HEK293 (cell line): ENCODE results near the gene OR6C4.
"Not testable (repeated sequence)": the region's sequence is repeated elsewhere in the genome, so short reads cannot be mapped to it uniquely, and the experiment has no call there.

Experiments used
- CTCF ChIA-PET: fragments of 350-600 bp; formaldehyde crosslinking; extraction: SDS; loops from one replicate; lab custom pipeline; 2021; ENCODE audit warnings: antibody characterized with exemption; lab: Yijun Ruan, JAX
- POLR2A ChIA-PET: fragments of 300-600 bp; formaldehyde crosslinking; extraction: SDS; loops from one replicate; lab custom pipeline; 2020; ENCODE audit warnings: antibody characterized with exemption, inconsistent platforms; lab: Yijun Ruan, JAX
- H3K27ac ChIP-seq: fragments of 200-500 bp; sonication (Bioruptor generic); 2 replicates; pipeline ENCODE4 v1.5.1; 2014; ENCODE audit warnings: low read depth, low read length, control low read depth, inconsistent platforms; ENCODE audit errors: extremely low read depth
- H3K36me3 ChIP-seq, 2 experiments: fragments of 200-500 bp in 1 of 2; sonication (Bioruptor generic) in 1 of 2; 1 replicate in 1 of 2; 2 replicates in 1 of 2; pipeline ENCODE4 v1.5.1; 2014 to 2017; ENCODE audit warnings: inconsistent platforms in 2 of 2, low read length in 2 of 2; ENCODE audit not compliant: control insufficient read depth in 2 of 2, insufficient read depth in 1 of 2
- H3K4me1 ChIP-seq: fragments of 200-500 bp; sonication (Bioruptor generic); 2 replicates; pipeline ENCODE4 v1.5.1; 2014; ENCODE audit warnings: mild to moderate bottlenecking, low read length, inconsistent platforms; ENCODE audit not compliant: control insufficient read depth, insufficient read depth
- H3K4me3 ChIP-seq: 2 replicates; pipeline ENCODE4 v1.5.1; 2011; ENCODE audit warnings: low read depth, mild to moderate bottlenecking, control low read depth, low read length, moderate library complexity
- H3K9me3 ChIP-seq: fragments of 200-500 bp; sonication (Bioruptor generic); 2 replicates; pipeline ENCODE4 v1.5.1; 2014; ENCODE audit warnings: low read depth, low read length, inconsistent platforms; ENCODE audit not compliant: control insufficient read depth, insufficient read depth
- ZFP3 ChIP-seq: fragments of 450-650 bp; formaldehyde crosslinking; IDR thresholded peaks from 2 replicates; pipeline ENCODE4 v1.5.1; 2016; ENCODE audit warnings: low read depth, missing biosample characterization, missing genetic modification characterization
- ZNF10 ChIP-seq: fragments of 450-650 bp; formaldehyde crosslinking; IDR thresholded peaks from 2 replicates; pipeline ENCODE4 v1.5.1; 2017; ENCODE audit warnings: missing biosample characterization, missing genetic modification characterization
- ZNF324 ChIP-seq: fragments of 450-650 bp; formaldehyde crosslinking; IDR thresholded peaks from 2 replicates; pipeline ENCODE4 v1.5.1; 2016; ENCODE audit warnings: missing biosample characterization, missing genetic modification characterization
- ZNF404 ChIP-seq: fragments of 450-650 bp; formaldehyde crosslinking; IDR thresholded peaks from 2 replicates; pipeline ENCODE4 v1.5.1; 2017; ENCODE audit warnings: missing biosample characterization, missing genetic modification characterization
- ZNF645 ChIP-seq: fragments of 450-650 bp; formaldehyde crosslinking; IDR thresholded peaks from 2 replicates; pipeline ENCODE4; 2016; ENCODE audit warnings: missing biosample characterization, missing genetic modification characterization
- ZNF768 ChIP-seq: fragments of 450-650 bp; formaldehyde crosslinking; IDR thresholded peaks from 2 replicates; pipeline ENCODE4 v1.5.1; 2018; ENCODE audit warnings: missing biosample characterization, mild to moderate bottlenecking, missing genetic modification characterization
- ZSCAN16 ChIP-seq: fragments of 450-650 bp; formaldehyde crosslinking; IDR thresholded peaks from 2 replicates; pipeline ENCODE4 v1.5.1; 2016; ENCODE audit warnings: missing biosample characterization, missing genetic modification characterization

OR6C4 gene

GRCh38 chr12:55585817-55586216, 36.4 kb downstream of the OR6C4 start:
- no peak for TF ChIP-seq ZNF768 (tag by site-specific recombination)
- no peak for TF ChIP-seq ZFP3
- TF ChIP-seq ZNF404 = no peak
- TF ChIP-seq ZSCAN16 (tag by site-specific recombination) = no peak
- no peak for TF ChIP-seq ZNF324 (tag by site-specific recombination)
- no peak for TF ChIP-seq ZNF645 (tag by site-specific recombination)
- no peak for TF ChIP-seq ZNF10 (tag by site-specific recombination)
- no peak overlapping the region for H3K4me3 ChIP-seq
- no peaks in the 10 kb centered on the region for H3K4me1 ChIP-seq
- POLR2A ChIA-PET = no interaction called here
- no peak overlapping the region for H3K27ac ChIP-seq
- H3K36me3 ChIP-seq = no peaks in the 10 kb centered on the region
- no peaks in the 10 kb centered on the region for H3K9me3 ChIP-seq
- CTCF ChIA-PET = no interaction called here

GRCh38 chr12:55590152-55590551, 40.8 kb downstream of the OR6C4 start:
- H3K36me3 ChIP-seq, H3K4me1 ChIP-seq, POLR2A ChIA-PET, CTCF ChIA-PET, H3K9me3 ChIP-seq, H3K27ac ChIP-seq, H3K4me3 ChIP-seq: not testable (repeated sequence)
